Caco-2 (cell line): ENCODE data around the gene NEURL1B. TPM values are rescaled to one million over a fixed set of nuclear protein-coding genes. Genes with fewer than 3 reads are reported as not detected.
A peak's percentile ranks its signal among the peaks of the same experiment; 100 is the strongest.

Experiments
- BruUV-seq: library from RNA; stranded (reverse); fragments of 400-500 nt; replicated peaks from 2 replicates; lab custom pipeline; 2021; lab: Mats Ljungman, UMichigan
- CTCF ChIA-PET: fragments of 300-600 bp; sonication (Branson Sonifier 250); formaldehyde crosslinking; loops from one replicate; lab custom pipeline; 2022; ENCODE audit warnings: antibody characterized with exemption; lab: Charles Lee
- POLR2A ChIA-PET: fragments of 300-600 bp; sonication (Branson Sonifier 250); formaldehyde crosslinking; loops from one replicate; lab custom pipeline; 2022; ENCODE audit warnings: antibody characterized with exemption; lab: Charles Lee
- DNase-seq, 2 experiments: peaks; one replicate each; pipeline versions ENCODE4 v3.0.0 to v3.0.0-alpha.2; 2020 to 2022
- H3K27me3 ChIP-seq: replicated peaks from 2 replicates; pipeline ENCODE4 v1.6.0; 2011; ENCODE audit warnings: low read length; ENCODE audit not compliant: control insufficient read depth, insufficient read depth
- H3K36me3 ChIP-seq: 2 replicates; pipeline ENCODE4 v1.5.1; 2011; ENCODE audit warnings: low read length; ENCODE audit not compliant: control insufficient read depth, insufficient read depth
- H3K4me1 ChIP-seq: fragments of 250-450 bp; sonication (Bioruptor Pico); 2 replicates; pipeline ENCODE4 v1.5.1; 2020; ENCODE audit warnings: mild to moderate bottlenecking
- H3K4me3 ChIP-seq: 2 replicates; pipeline ENCODE4 v1.5.1; 2011; ENCODE audit warnings: low read depth, mild to moderate bottlenecking, control low read depth, low read length
- H3K9me3 ChIP-seq: fragments of 250-450 bp; sonication (Bioruptor Pico); 2 replicates; pipeline ENCODE4 v1.5.1; 2020; ENCODE audit warnings: mild to moderate bottlenecking, moderate library complexity
- H3K27ac Mint-ChIP-seq: one replicate; pipeline ENCODE4 v1.8.0; 2022; ENCODE audit warnings: mixed read lengths; ENCODE audit not compliant: unreplicated experiment
- H3K27me3 Mint-ChIP-seq: one replicate; pipeline ENCODE4 v1.8.0; 2022; ENCODE audit warnings: mixed read lengths; ENCODE audit not compliant: insufficient read depth, unreplicated experiment
- H3K36me3 Mint-ChIP-seq: one replicate; pipeline ENCODE4 v1.8.0; 2022; ENCODE audit warnings: mild to moderate bottlenecking, mixed read lengths; ENCODE audit not compliant: insufficient read depth, unreplicated experiment
- H3K4me1 Mint-ChIP-seq: one replicate; pipeline ENCODE4 v1.8.0; 2022; ENCODE audit warnings: low read depth, mixed read lengths; ENCODE audit not compliant: unreplicated experiment
- H3K4me3 Mint-ChIP-seq: one replicate; pipeline ENCODE4 v1.8.0; 2022; ENCODE audit warnings: mild to moderate bottlenecking, moderate library complexity, mixed read lengths; ENCODE audit not compliant: unreplicated experiment
- H3K9me3 Mint-ChIP-seq: one replicate; pipeline ENCODE4 v1.8.0; 2022; ENCODE audit warnings: mixed read lengths; ENCODE audit not compliant: unreplicated experiment
- CTCF ChIP-seq, 2 experiments: fragments of 200-600 bp in 1 of 2; IDR thresholded peaks; 1 replicate in 1 of 2; 2 replicates in 1 of 2; pipeline versions ENCODE4 v1.5.1 to v1.8.0; 2011 to 2022; ENCODE audit warnings: antibody characterized with exemption in 1 of 2, control low read depth in 1 of 2, inconsistent platforms in 1 of 2, low read depth in 1 of 2, low read length in 1 of 2, mild to moderate bottlenecking in 1 of 2, moderate library complexity in 1 of 2; ENCODE audit not compliant: insufficient read depth in 1 of 2, severe bottlenecking in 1 of 2, unreplicated experiment in 1 of 2
- intact Hi-C: fragments of 100-400 bp; cut with micrococcal nuclease; formaldehyde crosslinking; loops from one replicate; pipeline ENCODE4 v1.10.0; 2022; ENCODE audit not compliant: unreplicated experiment
- total RNA-seq: library from RNA; stranded (reverse); gene quantifications from 2 replicates; pipeline ENCODE4 v1.2.3, GENCODE V29; 2022

Gene NEURL1B
- total RNA-seq, 1 experiment from 2014 or later = 7.6 TPM

DNA sequence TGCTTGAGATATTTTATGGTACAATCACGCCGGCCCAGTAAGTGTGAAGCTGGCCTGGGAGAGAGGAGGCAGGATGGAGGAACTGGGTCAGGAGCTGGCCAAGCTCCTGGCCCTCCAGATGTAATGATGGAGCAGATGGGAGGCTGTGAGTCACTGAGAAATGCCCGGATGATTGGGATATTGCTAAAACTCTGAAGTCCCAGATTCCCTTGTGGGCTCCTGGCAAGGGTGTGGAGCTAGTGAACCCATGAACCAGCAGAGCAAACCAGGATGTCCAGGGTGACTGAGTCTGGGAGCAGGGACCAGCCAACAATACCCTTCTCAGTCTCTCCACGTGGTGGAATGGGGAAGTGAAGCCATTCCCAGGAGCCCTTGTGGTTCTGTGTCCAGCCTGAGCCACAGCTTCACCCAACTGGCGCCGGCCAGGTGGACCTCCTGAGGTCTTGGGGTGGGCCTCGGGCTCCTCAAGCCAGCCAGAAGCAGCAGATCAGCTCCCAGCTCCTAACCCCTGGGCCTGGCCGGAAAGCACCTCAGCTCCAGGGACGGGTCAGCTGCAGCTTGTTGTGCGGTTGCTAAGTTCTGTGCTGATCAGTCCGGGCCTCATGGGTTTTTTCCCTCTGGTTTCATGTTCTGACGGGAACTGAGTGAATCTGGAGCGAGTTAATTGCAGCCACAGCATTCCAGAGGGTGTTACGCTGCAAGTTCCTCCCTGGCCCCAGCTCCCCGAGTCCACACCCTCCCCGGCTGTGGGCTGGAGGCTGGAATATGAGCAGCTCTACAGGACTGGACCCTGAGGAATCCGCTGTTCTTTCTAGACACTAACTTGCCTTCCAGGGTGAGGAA lies 92.3 kb downstream of the NEURL1B start:
- intact Hi-C loops = no loop called here
- peak in 1 of 2 experiments; percentile 35 for DNase-seq
- no peaks in the 10 kb centered on the region for H3K36me3 ChIP-seq
- H3K4me1 Mint-ChIP-seq = peaks cover 6% of the 10 kb centered on the region
- no peak overlapping the region for H3K4me3 Mint-ChIP-seq
- no peaks in the 10 kb centered on the region for H3K27me3 ChIP-seq
- peaks cover 5% of the 10 kb centered on the region for H3K36me3 Mint-ChIP-seq
- no peaks in the 10 kb centered on the region for H3K9me3 ChIP-seq
- H3K4me1 ChIP-seq = peaks cover 16% of the 10 kb centered on the region
- no TSS peak for BruUV-seq
- H3K4me3 ChIP-seq = no peak overlapping the region
- ChIA-PET CTCF (interaction anchor here (1.0 to 1.5 kb wide), 2 partner anchors 19 to 39 kb away, joined by 3 to 5 read pairs; no protein-coding TSS in a partner anchor), POLR2A (interaction anchor here (1.0 kb wide), 1 partner anchor 595 kb away, joined by 3 read pairs; the partner anchor contains the start of gene STC2)
- no peaks in the 10 kb centered on the region for H3K9me3 Mint-ChIP-seq
- H3K27ac Mint-ChIP-seq = peak overlapping the region; percentile 38
- no peak for TF ChIP-seq CTCF (IDR thresholded peaks at IDR 0.05; ENCODE audit: insufficient read depth in 1 of 2, low read depth in 1 of 2, low read length in 1 of 2, severe bottlenecking in 1 of 2, unreplicated experiment in 1 of 2)
- no peaks in the 10 kb centered on the region for H3K27me3 Mint-ChIP-seq

GRCh38 chr5:172733974-172734346 lies 92.9 kb downstream of the NEURL1B start:
- Mint-ChIP-seq H3K27me3 (no peaks in the 10 kb centered on the region), H3K4me1 (peaks cover 6% of the 10 kb centered on the region), H3K27ac (peak overlapping the region; percentile 38), H3K9me3 (no peaks in the 10 kb centered on the region), H3K36me3 (peaks cover 5% of the 10 kb centered on the region), H3K4me3 (no peak overlapping the region)
- BruUV-seq = no TSS peak
- peaks cover 16% of the 10 kb centered on the region for H3K4me1 ChIP-seq
- no peaks in the 10 kb centered on the region for H3K36me3 ChIP-seq
- no peak for TF ChIP-seq CTCF (IDR thresholded peaks at IDR 0.05; ENCODE audit: insufficient read depth in 1 of 2, low read depth in 1 of 2, low read length in 1 of 2, severe bottlenecking in 1 of 2, unreplicated experiment in 1 of 2)
- no peak for DNase-seq
- intact Hi-C loops = no loop called here
- ChIA-PET CTCF (interaction anchor here (1.0 to 1.5 kb wide), 2 partner anchors 20 to 38 kb away, joined by 3 to 5 read pairs; no protein-coding TSS in a partner anchor), POLR2A (interaction anchor here (1.0 kb wide), 1 partner anchor 594 kb away, joined by 3 read pairs; the partner anchor contains the start of gene STC2)
- H3K9me3 ChIP-seq = no peaks in the 10 kb centered on the region
- no peaks in the 10 kb centered on the region for H3K27me3 ChIP-seq
- no peak overlapping the region for H3K4me3 ChIP-seq

- H3K9me3 Mint-ChIP-seq = no peaks in the 10 kb centered on the region
- intact Hi-C loops = no loop called here
- Histone ChIP-seq H3K27me3 (no peaks in the 10 kb centered on the region), H3K4me3 (no peak overlapping the region), H3K36me3 (no peaks in the 10 kb centered on the region), H3K4me1 (peaks cover 16% of the 10 kb centered on the region), H3K9me3 (no peaks in the 10 kb centered on the region)
- TF ChIP-seq CTCF (IDR thresholded peaks at IDR 0.05; ENCODE audit: insufficient read depth in 1 of 2, low read depth in 1 of 2, low read length in 1 of 2, severe bottlenecking in 1 of 2, unreplicated experiment in 1 of 2) = no peak
- CTCF ChIA-PET = no interaction called here
- H3K36me3 Mint-ChIP-seq = peaks cover 5% of the 10 kb centered on the region
- H3K4me3 Mint-ChIP-seq = no peak overlapping the region
- no peak overlapping the region for H3K27ac Mint-ChIP-seq
- no peaks in the 10 kb centered on the region for H3K27me3 Mint-ChIP-seq
- no peak for DNase-seq
- POLR2A ChIA-PET = no interaction called here
- H3K4me1 Mint-ChIP-seq = peaks cover 6% of the 10 kb centered on the region
- no TSS peak for BruUV-seq
Observed at GRCh38 chr5:172735141-172735831, 94.2 kb downstream of the NEURL1B start.
